GM19240 (cell line): ENCODE measurements around the gene CCDC69.
"Not testable (repeated sequence)": the region's sequence is repeated elsewhere in the genome, so short reads cannot be mapped to it uniquely, and the experiment has no call there.

ENCODE experiments used
- DNase-seq: peaks from one replicate; pipeline ENCODE4 v3.0.0; 2011; ENCODE audit warnings: low spot score; ENCODE audit not compliant: insufficient read length

The CCDC69 gene

DNA sequence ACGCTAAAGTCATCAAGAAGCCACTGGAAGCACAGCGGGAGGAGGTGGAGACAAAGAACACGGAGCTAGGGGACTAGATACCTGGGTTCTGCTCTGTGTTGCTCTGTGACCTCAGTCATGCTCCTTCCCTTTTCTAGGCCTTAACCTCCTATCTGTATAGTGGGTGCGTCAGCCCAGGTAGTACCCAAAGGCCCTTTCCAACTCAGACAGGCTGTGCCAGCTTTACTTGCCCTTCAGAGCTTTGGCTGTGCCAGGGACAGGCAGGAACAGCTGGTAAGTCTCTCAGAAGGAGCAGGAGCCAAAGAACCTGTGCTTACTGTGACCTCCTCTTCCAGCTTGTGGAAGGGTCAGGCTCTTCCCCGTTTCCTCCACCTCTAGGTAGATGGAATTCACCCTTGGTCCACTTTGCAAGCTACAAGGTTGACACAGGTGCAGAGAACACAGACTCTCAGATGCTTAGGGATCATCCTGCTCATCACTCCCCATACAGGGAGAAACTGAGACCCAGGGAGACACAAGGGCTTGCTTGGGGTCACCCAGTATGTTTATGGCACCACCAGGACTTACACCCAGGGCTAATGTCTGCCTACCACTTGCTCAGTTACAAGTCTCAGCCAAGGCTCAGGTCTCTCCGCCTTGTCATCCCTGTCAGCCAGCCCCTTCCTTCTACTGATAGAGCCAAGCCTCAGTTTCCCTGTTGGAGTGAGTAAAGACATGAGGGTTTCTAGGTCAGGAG lies 1.7 kb downstream of the CCDC69 start:
- no peak for DNase-seq

DNA sequence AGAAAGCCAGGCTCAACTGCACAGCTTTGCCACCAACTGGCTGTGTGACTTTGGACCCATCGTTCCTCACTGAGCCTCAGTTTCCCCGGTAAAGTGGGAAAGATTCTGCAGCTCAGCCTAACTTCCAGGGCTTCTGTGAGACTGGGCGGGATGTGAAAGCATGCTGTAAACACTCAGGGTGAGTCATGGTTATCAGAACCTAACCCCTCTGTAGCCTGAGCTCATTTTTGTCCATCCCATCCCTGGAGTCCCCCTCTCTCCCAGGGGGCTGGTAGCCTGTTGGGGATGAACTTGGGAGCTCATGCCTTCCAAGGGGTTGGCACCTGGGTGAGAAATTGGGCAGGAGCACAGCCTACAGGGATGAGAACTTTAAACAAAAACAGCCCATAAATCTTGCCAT lies 2.3 kb downstream of the CCDC69 start:
- no peak for DNase-seq

DNA sequence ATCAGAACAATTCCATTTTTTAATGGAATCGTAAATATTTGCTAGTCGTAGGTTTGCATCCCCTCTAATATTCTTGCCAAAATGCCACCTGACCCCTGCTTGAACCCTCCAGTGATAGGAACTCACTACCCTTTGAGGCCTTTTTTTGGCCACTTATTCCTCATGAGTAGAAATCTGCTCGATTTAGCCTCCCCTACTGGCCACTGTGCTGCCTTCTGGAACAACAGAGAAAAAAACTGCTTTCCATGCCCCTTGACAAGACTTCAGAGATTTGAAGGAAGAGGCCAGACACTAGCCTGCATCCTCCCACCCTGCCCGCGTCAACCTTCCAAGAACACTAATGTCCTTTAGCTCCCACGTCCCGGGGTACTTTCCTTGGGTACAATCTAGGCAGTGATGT lies 4.1 kb downstream of the CCDC69 start:
- no peak for DNase-seq

DNA sequence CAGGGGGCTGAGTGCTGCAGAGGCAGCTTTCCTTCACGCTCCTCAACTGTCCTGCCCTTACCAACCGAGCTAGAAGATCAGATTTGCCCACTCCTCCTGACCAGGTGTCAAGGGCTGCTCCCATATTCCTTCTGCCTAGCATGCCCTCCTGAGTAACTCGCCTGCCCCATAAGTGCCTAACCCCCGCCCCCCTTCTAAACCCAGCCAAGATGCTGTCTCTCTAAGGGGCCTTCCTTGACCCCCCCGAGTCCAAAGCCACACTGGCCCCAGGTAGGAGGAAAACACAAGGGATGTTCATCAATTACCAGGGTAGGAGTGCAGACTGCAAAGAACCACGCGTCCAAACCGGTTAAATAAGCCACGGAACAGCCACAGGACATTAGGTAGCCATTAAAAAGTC lies 4.8 kb downstream of the CCDC69 start:
- no peak for DNase-seq

DNA sequence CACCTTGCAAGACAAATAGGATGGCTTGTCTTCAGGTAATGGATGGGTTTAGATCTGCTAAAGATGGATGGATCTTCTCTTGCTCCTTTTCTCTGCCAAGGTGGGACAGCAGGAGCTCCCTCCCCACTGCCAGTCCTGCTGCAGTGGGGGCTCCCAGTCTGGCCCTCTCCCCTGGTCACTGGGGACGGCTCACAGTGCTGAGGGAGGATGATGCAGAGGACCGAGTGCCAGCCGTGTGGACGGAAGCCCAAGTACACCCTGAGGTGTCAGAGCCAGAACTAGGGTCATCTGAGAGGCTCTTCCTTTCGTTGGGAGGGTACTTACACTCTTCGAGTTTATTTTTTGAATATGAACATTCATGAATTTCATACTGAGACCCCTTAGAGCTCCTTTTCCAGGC lies 5.7 kb downstream of the CCDC69 start:
- no peak for DNase-seq

DNA sequence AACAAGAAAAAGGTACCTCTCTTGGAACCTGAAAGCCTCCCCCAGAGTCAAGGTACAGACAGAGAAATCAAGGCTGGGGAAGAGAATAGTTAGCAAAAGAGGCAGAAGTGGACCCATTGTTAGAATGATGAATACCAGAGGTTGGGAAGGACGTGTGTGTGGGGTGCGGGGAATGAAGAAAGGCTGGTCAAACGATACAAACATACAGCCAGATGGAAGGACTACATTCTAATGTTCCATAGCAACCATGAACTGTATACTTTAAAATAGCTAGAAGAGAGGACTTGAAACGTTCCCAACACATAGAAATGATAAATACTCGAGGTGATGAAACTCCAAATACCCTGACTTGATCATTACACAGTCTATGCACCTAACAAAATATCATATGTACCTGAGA lies 7.1 kb downstream of the CCDC69 start:
- DNase-seq = no peak

DNA sequence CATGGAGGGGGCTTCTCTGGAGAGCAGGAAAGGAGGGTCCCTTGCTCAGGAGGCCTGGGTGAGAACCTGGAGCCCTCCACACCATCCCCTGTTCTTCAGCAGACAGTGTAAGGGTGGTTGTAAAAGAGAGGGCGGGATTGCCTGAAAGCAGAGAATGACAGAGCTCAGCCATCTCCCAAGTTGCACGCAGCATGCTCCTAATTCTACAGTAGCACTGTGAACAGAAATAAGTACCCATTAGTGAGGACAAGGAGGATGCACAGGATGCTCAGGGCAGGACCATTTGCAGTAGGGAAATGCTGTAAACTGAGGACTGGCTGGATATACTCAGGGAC lies 8.4 kb downstream of the CCDC69 start:
- no peak for DNase-seq

DNA sequence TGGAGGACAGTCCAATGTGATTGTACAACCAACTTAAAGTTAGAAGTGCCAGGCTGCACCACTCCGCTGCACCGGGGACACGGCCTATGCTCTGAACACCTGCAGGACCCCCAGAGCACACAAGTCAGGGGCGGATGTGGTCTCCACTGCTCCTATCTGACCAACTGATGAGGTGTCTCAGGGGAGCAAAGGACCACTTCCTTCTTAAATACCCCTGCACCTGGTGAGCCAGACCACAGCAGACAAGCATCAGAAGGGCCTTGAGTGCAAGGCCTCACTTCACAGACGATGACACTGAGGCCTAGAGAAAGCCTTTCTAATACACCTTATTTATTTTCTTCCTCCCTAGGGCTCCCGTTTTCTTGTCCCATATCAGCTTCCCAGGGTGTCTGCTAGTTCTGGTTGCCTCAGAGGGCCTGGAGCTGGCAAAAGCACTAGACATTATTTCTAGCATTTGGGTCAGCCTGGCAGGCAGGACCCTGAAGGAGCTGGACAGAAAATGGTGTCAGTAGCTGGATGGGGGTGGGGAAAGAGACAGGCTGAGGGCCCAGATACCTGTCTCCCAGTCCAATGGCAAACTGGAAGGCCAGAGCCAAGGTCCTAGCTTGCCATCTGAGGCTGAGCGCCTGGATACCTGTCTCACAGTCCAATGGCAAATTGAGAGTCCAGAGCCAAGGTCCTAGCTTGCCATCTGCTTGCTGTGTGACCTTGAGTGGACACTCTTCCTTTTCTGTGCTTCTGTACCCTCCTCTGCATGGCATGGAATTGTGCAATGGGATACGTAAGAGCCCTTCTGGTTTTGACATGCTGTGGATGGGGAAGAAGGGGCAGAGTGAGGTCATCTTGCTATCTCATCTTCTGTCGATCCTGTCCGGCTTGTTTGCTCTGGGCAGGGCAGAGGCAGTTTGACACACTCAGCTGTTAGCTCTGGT lies 9.0 kb downstream of the CCDC69 start:
- peak; percentile 69 for DNase-seq

DNA sequence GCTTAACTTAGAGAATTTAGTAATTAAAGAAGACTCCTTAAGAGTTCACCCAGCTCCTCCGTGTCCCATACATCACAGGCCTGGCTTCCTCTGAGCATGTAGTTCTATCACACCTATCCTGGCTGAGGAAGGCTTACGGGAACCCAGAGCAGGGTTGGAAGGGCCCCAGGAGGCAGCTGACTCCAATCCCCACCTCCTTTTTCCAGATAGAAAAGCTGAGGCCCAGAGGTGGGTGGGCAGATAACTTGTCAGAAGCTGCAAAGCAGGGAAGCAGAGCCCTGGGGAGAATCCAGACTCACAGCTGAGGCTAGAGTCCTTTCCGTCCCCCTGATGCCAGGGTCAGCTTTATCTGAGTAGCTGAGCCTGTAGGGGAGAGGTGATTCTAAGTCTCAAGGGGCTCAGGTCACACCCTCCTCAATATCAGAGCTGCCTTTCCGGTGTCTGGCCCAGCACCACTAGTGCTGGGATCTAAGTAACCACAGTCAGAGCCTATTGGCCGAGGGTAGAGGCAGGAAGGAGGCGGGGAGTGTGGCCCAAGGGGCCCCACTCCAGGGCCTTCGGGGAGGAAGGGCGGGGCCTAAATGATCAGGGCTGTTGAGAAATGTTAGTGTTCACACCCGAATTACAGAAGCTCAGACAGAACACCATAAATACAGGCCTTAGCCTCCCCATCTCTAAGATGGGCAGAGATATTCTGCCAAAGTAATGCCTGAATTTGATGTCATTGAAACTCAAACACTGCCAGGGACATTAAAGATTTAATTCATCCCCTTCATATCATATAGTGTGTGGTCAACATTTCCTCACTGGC lies 9.9 kb downstream of the CCDC69 start:
- DNase-seq = peak; percentile 87

DNA sequence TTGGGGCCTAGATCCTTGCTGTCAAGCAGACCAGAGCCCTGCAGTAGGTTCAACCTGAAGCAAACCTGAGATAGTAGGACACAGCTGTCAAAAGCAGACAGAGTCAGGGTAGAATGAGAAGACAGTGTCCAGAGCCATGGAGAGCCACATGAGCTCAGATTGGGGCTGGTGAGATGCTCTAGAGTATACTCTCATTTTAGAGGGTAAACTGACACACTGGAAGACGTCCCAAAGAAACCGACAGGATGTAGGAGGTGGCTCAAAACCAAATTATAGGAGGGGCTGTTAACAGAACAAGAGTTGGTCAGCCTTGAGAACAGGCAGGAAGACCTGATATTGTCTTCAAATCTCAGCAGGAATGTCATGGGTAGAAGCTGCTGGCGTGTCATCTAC lies 11.5 kb downstream of the CCDC69 start:
- DNase-seq = no peak

DNA sequence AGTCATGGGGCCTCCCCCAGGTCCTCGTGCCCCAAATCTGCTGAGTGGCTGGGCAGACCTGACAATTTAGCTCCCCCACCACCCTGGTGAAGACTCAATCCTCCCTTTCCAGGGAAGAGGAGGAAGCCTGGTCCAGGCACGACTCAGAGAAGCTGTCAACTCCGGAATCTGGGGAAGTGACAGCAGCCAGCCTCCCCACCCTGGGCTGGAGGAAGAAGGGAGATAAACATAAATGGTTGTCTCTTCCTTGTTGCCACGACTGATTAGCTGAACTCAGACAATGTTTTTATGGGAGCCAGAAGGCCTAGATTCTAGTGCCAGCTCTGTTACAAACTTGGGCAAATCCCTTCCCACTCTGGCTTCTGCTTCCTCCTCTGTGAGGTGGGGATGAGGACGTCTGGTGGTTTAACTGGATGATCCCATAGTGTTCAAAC lies 15.4 kb downstream of the CCDC69 start:
- DNase-seq = no peak

DNA sequence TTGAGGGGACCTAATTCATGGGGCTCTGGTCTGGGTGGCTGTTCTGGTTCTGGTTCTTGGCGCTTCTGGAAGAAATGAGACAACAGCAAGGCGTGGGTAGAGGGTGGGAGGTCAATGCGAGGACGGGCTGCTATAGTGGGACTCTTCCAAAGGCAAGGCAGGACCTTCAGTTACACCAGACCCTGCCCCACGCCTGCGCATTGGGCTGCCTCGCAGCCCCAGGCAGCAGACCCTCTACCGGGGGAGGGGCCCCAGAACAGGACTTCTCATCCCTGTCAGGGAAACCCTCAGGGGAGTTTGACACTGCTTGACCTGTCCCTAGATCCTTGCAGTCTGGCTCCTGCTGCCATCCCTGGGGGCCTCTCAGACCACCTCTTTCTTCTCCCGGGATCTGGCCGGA lies 18.5 kb downstream of the CCDC69 start:
- no peak for DNase-seq

DNA sequence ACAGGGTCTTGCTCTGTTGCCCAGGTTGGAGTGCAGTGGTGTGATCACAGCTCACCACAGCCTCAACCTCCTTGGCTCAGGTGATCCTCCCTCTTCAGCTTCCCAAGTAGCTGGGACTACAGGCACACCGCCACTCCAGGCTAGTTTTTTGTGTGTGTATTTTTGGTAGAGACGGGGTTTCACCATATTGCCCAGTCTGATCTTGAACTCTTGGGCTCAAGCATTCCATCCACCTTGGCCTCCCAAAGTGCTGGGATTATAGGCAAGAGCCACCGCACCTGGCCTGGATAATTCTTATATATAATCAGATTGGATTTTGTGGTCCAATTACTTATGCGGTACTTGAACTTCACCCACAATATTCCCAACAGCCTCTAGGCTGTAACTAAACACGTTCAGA lies 19.8 kb downstream of the CCDC69 start:
- DNase-seq = no peak

DNA sequence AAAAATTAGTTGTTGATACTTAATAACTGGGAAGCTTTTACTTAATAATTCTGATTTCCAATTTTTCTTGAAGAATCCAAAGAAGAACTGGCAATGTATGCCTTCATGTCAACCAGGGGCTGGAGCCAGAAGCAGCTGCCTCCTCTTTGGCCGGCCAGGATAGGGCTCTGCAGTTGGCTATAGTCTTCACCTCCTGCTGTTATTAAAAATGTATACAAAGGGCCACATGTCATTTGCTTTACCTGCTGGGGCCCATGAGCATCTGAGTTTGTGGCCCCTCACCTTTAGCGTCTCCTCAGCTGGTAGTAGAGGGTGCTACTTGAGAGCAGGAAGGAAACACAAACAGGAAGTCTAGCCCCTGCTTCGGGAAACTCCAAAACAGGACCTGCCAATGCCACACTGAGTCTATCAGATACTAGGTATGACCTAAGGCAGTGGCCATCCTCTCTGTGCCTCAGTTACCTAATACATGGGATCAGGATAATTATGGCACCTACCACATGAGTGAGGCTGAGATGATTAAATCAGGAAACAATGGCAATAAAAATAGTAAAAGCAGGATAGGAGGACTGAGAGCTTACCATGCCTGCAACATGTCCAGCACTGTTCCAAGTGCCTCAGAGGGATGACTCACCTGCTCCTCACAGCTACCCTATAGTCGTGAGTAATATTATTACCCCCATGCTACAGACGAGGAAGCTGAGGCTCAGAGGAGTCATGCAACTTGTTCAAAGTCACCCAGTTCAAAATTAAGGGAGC lies 21.3 kb downstream of the CCDC69 start:
- DNase-seq = no peak

DNA sequence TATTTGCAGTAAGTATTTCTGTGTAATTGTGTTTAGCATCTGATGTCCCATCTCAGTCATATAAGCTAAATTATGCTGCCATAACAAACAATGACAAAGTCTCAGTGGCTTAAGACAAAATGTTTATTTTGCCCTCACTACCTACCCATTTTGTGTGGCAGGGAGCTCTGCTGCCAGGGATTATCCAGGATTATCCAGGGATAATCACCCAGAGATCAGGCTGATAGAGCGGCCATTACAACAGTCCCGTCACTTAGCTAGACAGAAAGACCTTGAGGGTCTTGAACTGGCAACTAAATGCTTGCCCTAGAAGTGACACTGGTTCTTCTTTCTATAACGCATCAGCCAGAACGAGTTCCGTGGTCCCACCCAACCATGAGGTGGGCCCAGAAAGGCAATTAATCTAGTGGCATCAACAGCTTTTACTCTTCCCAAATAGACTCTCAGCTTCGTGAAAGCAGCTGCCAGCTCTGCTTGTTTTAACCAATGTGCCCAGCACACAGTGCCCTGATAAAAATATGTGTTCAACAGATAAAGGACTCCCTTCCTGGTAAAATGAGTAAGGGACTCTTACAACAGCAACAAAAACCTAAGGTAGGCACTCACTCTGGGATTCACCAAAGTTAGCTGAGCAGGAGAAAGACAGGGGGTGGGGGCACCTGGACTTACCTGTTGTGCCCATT lies 22.8 kb downstream of the CCDC69 start:
- DNase-seq = no peak

DNA sequence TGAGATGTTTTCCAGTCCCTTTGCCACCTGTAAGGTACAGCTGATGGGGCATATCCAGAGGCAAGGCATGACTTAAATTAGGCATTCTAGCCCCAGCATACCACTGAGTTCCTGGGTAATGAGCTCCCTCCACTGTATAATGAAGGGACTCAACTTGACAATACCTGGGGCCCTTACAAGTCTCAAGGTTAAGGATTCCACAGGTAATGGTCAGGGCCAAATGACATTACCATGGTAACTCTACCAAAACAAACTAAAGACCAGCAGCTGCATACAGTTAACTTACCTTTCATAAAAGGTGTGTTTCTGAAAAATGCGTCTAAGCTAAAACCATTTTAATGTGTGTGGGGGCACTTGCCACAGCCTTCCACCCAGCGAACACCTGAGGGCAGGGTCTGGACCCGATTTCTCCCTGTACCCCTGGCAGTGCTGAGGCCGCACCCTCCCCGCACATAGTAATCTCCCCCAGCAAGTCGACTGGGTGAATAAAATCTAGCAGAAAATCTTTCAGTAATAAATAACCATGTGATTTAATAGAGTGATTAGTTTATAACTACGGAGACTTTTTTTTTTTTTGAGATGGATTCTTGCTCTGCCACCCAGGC lies 24.2 kb downstream of the CCDC69 start:
- DNase-seq = no peak

DNA sequence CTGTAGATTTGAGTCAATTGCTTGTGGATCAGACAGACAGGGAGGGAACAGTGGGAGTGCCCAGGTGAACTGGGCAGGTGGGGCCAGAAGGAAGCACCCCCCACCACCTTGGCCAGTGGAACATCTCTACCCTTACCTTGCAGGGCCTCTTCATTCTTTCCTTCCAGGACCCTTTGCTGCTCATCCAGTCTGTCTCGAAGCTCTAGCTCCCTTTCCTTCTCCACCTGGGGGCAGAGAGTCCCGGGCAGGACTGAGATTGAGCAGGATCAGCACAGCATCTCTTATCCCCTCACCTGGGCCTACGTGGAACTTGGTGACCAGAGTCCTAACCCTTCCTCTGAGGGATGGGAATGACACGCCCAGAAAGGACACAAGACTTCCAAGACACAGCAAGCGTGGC lies 25.0 kb downstream of the CCDC69 start:
- no peak for DNase-seq

DNA sequence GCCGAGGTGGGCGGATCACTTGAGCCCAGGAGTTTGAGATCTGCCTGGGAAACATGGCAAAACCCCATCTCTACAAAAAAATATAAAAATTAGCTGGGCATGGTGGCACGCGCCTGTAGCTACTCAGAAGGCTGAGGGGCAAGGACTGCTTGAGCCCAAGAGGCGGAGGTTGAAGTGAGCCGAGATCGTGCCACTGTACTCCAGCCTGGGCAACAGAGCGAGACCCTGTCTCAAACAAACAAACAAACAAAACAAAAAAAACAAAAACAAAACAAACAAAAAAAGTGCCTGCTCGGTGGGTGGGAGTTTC lies 26.6 kb downstream of the CCDC69 start:
- not testable (repeated sequence) for DNase-seq

DNA sequence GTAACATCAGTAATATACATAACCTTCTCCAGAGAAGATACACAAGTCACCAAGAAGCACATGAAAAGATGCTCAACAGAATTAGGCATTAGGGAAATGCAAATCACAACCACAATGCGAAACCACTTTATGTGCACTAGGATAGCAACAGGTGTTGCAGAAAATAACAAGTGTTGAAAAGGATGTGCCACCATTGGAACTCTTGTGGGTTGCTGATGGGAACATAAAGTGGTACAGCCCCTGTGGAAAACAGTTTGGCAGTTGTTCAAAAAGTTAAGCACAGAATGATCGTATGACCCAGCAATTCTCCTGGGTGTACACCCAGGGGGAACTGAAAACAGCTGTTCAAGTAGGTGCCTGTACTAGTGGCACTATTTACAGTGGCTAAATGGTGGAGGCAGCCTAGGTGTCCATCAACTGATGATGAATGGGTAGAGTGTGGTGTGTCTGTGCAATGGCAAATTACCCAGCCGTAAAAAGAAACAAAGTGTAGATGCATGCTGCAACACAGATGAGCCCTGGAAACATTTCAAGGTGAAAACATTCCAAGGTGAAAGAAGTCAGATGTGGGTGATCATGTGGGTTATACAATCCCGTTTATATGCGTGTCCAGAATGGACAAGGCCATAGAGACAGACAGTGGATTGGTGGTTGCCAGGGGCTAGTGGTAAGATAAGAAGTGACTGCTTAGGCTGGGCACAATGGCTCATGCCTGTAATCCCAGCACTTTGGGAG lies 27.2 kb downstream of the CCDC69 start:
- no peak for DNase-seq

DNA sequence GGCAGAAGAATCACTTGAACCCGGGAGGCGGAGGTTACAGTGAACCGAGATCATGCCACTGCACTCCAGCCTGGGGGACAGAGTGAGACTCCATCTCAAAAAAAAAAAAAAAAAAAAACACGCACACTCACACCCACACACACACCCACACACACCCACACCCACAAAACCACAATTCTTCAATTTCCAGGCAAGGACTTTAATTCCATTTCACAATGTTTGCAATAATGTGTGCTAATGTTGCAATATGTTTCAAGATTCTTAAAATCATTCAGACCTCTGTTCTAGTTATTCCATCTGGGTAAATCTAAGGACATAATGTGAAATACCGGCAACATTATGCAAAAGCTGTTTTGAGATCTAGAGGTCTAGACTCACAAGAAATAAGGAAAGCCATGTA lies 28.3 kb downstream of the CCDC69 start:
- no peak for DNase-seq
